HepG2 (cell line): ENCODE results near the gene MZF1. TPM values are rescaled to one million over a fixed set of nuclear protein-coding genes. Genes with fewer than 3 reads are reported as not detected.

Experiments used
- ARID4A ChIP-seq: sonication (generic); formaldehyde crosslinking; IDR thresholded peaks from 2 replicates; pipeline ENCODE4 v1.5.0; 2020; ENCODE audit warnings: mild to moderate bottlenecking, missing genetic modification reagents, borderline replicate concordance
- BRCA1 ChIP-seq: sonication (generic); formaldehyde crosslinking; IDR thresholded peaks from 2 replicates; pipeline ENCODE4 v1.4.0; 2020; ENCODE audit warnings: missing genetic modification reagents
- CBX2 ChIP-seq, 2 experiments: fragments of 200-600 bp in 1 of 2; sonication (generic); formaldehyde crosslinking in 1 of 2; IDR thresholded peaks; 2 replicates each; pipeline versions ENCODE4 v1.7.0 to v1.8.1; 2018 to 2022; ENCODE audit warnings: low read depth in 2 of 2, low read length in 1 of 2, mild to moderate bottlenecking in 1 of 2, missing genetic modification reagents in 1 of 2
- FOXK1 ChIP-seq: sonication (generic); formaldehyde crosslinking; IDR thresholded peaks from 2 replicates; pipeline ENCODE4 v1.4.0; 2020; ENCODE audit warnings: low read depth, missing genetic modification reagents, borderline replicate concordance
- MLXIP ChIP-seq: sonication (generic); formaldehyde crosslinking; IDR thresholded peaks from 2 replicates; pipeline ENCODE4 v1.9.0; 2021; ENCODE audit warnings: missing genetic modification reagents, borderline replicate concordance
- PRMT3 ChIP-seq: sonication (generic); formaldehyde crosslinking; IDR thresholded peaks from 2 replicates; pipeline ENCODE4 v1.8.1; 2022; ENCODE audit warnings: low read depth, mild to moderate bottlenecking, moderate library complexity, missing genetic modification reagents, borderline replicate concordance
- UBTF ChIP-seq: sonication (generic); formaldehyde crosslinking; IDR thresholded peaks from 2 replicates; pipeline ENCODE4 v1.4.0; 2020; ENCODE audit warnings: mild to moderate bottlenecking, missing genetic modification reagents
- ZFX ChIP-seq: sonication (generic); formaldehyde crosslinking; IDR thresholded peaks from 2 replicates; pipeline ENCODE4 v1.4.0; 2020; ENCODE audit warnings: mild to moderate bottlenecking, low read depth, missing genetic modification reagents, moderate library complexity
- ZNF562 ChIP-seq: sonication (generic); formaldehyde crosslinking; IDR thresholded peaks from 2 replicates; pipeline ENCODE4 v1.8.0; 2022; ENCODE audit warnings: missing genetic modification reagents, borderline replicate concordance
- ZNF775 ChIP-seq: sonication (generic); formaldehyde crosslinking; IDR thresholded peaks from 2 replicates; pipeline ENCODE4 v1.4.0; 2020; ENCODE audit warnings: missing genetic modification reagents, mild to moderate bottlenecking, moderate library complexity, borderline replicate concordance
- ZNF841 ChIP-seq: sonication (generic); formaldehyde crosslinking; IDR thresholded peaks from 2 replicates; pipeline ENCODE4 v1.8.1; 2023; ENCODE audit warnings: missing genetic modification reagents, borderline replicate concordance
- polyA plus RNA-seq, 8 experiments: library from polyadenylated mRNA; depleted of rRNA in 3 of 8; stranded (reverse) in 7 of 8; unstranded in 1 of 8; fragments of >200 nt; fragmentation: Illumina TruSeq in 4 of 8; extraction: Trizol in 4 of 8; gene quantifications; 2 replicates each; pipeline versions ENCODE4 v1.2.1 to v1.2.3, GENCODE V29; 2011 to 2016; ENCODE audit warnings: low read depth in 4 of 8, missing spikeins in 1 of 8, mixed read lengths in 1 of 8; ENCODE audit not compliant: insufficient read depth in 1 of 8
- total RNA-seq, 5 experiments: library from RNA; depleted of rRNA; stranded (reverse); fragments of >200 nt; fragmentation: Illumina TruSeq; extraction: Trizol; gene quantifications; 2 replicates each; pipeline ENCODE4 v1.2.3, GENCODE V29; 2016; ENCODE audit warnings: low read depth in 1 of 5
- TF ChIP-seq, protein P1 (sequence below): sonication (generic); formaldehyde crosslinking; IDR thresholded peaks from 2 replicates; pipeline ENCODE4 v1.5.0; 2020; ENCODE audit warnings: mild to moderate bottlenecking, missing genetic modification reagents, moderate library complexity
- TF ChIP-seq, protein P2 (sequence below): sonication (generic); formaldehyde crosslinking; IDR thresholded peaks from 2 replicates; pipeline ENCODE4 v1.5.0; 2020; ENCODE audit warnings: missing genetic modification reagents, mild to moderate bottlenecking, borderline replicate concordance

MZF1 gene
- total and polyA plus RNA-seq, 2 of the 13 experiments (the other 11 are each of a cell fraction or from before 2014, with no cell fraction given), result 3.1 to 8.1 TPM

- TF ChIP-seq ZNF562, result no peak
- peak; percentile 54; the same call in 1 of the 2 replicates for TF ChIP-seq ARID4A (CRISPR knock-in tag)
- no peak for TF ChIP-seq FOXK1 (CRISPR knock-in tag)
- peak; percentile 24; the same call in 1 of the 2 replicates for TF ChIP-seq UBTF
- TF ChIP-seq, protein P1, sequence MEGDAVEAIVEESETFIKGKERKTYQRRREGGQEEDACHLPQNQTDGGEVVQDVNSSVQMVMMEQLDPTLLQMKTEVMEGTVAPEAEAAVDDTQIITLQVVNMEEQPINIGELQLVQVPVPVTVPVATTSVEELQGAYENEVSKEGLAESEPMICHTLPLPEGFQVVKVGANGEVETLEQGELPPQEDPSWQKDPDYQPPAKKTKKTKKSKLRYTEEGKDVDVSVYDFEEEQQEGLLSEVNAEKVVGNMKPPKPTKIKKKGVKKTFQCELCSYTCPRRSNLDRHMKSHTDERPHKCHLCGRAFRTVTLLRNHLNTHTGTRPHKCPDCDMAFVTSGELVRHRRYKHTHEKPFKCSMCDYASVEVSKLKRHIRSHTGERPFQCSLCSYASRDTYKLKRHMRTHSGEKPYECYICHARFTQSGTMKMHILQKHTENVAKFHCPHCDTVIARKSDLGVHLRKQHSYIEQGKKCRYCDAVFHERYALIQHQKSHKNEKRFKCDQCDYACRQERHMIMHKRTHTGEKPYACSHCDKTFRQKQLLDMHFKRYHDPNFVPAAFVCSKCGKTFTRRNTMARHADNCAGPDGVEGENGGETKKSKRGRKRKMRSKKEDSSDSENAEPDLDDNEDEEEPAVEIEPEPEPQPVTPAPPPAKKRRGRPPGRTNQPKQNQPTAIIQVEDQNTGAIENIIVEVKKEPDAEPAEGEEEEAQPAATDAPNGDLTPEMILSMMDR (CRISPR knock-in tag), result no peak
- TF ChIP-seq, protein P2, sequence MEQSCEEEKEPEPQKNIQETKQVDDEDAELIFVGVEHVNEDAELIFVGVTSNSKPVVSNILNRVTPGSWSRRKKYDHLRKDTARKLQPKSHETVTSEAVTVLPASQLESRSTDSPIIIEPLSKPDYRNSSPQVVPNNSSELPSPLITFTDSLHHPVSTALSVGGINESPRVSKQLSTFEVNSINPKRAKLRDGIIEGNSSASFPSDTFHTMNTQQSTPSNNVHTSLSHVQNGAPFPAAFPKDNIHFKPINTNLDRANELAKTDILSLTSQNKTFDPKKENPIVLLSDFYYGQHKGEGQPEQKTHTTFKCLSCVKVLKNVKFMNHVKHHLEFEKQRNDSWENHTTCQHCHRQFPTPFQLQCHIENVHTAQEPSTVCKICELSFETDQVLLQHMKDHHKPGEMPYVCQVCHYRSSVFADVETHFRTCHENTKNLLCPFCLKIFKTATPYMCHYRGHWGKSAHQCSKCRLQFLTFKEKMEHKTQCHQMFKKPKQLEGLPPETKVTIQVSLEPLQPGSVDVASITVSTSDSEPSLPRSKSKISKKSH (CRISPR knock-in tag), result no peak
- no peak for TF ChIP-seq CBX2 (IDR thresholded peaks at IDR 0.05; ENCODE audit: low read depth, low read length)
- 0 out of 2 replicates have a peak, but pooled peaks have one; percentile 37 for TF ChIP-seq CBX2 (CRISPR knock-in tag; IDR thresholded peaks at IDR 0.05; ENCODE audit: low read depth)
- TF ChIP-seq ZNF841 (CRISPR knock-in tag), result 0 out of 2 replicates have a peak, but pooled peaks have one; percentile 41
- no peak for TF ChIP-seq PRMT3 (CRISPR knock-in tag)
- peak; percentile 93 for TF ChIP-seq ZFX (CRISPR knock-in tag)
- peak; percentile 43; the same call in 1 of the 2 replicates for TF ChIP-seq BRCA1
- TF ChIP-seq ZNF775 (CRISPR knock-in tag), result no peak
- TF ChIP-seq MLXIP (CRISPR knock-in tag), result no peak
These were observed 29.1 kb downstream of the MZF1 start, which contains the start of gene TRIM28 (continued) for GRCh38 chr19:58543826-58544590.
